Peyer's patch (tissue), 4 donors: ENCODE results near the gene CDH4.

Source experiments
- POLR2A ChIP-seq, 2 donors: fragments of 450-650 bp; IDR thresholded peaks; one replicate each; pipeline ENCODE4 v1.5.1; 2017; ENCODE audit warnings: antibody characterized with exemption in 2 of 2, mild to moderate bottlenecking in 2 of 2, moderate library complexity in 2 of 2
- TF ChIP-seq, protein P1 (sequence below), 6 experiments: fragments of 450-650 bp in 4 of 6; fragments of 200-600 bp in 2 of 6; sonication (generic) in 1 of 6; IDR thresholded peaks; one replicate each; pipeline ENCODE4 v1.5.1; 2017 to 2019; ENCODE audit warnings: antibody characterized with exemption in 6 of 6, mild to moderate bottlenecking in 3 of 6, moderate library complexity in 1 of 6

DNA sequence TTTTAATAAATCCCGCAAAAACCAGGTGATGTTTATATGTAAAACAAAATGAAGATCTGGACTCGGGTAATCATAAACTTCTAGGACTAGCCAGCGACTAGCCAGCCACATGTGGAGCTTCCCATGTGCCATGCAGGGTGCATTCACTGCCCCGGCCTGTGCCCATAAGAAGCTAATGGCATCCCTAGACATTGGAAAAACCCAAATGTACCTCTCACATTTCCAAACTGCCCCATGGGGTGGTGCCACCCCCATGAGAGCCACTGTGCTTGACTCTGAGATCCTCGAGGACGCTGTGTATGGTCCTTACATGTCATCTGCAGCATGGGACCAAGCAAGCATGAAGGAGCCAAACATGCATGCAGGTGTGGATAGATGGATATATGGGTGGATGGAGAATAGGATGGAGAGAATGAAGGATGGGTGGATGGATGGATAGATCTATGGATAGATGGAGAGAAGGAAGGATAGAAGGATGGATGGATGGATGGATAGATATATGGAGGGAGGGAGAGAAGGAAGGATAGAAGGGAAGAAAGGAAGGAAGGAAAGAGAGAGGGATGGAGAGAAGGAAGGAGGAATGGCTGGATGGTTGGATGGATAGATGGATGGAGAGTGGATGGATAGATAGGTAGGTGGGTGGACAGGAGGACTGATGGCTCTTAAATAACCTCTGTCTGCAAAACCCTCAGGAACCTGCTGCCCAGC lies 203.6 kb downstream of the CDH4 start:
- TF ChIP-seq, protein P1, sequence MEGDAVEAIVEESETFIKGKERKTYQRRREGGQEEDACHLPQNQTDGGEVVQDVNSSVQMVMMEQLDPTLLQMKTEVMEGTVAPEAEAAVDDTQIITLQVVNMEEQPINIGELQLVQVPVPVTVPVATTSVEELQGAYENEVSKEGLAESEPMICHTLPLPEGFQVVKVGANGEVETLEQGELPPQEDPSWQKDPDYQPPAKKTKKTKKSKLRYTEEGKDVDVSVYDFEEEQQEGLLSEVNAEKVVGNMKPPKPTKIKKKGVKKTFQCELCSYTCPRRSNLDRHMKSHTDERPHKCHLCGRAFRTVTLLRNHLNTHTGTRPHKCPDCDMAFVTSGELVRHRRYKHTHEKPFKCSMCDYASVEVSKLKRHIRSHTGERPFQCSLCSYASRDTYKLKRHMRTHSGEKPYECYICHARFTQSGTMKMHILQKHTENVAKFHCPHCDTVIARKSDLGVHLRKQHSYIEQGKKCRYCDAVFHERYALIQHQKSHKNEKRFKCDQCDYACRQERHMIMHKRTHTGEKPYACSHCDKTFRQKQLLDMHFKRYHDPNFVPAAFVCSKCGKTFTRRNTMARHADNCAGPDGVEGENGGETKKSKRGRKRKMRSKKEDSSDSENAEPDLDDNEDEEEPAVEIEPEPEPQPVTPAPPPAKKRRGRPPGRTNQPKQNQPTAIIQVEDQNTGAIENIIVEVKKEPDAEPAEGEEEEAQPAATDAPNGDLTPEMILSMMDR (IDR thresholded peaks at IDR 0.05) = no peak
- TF ChIP-seq POLR2A (IDR thresholded peaks at IDR 0.05) = no peak
